ENCODE results near the gene PLCE1. TPM values are rescaled to one million over a fixed set of nuclear protein-coding genes. Genes with fewer than 3 reads are reported as not detected.
"Not testable (repeated sequence)": the region's sequence is repeated elsewhere in the genome, so short reads cannot be mapped to it uniquely, and the experiment has no call there.

The PLCE1 gene
- total RNA-seq, 2 donors from 2014 or later: 42.4 to 45.5 TPM

GRCh38 chr10:93965911-93966310, 27.8 kb upstream of the PLCE1 start:
- Histone ChIP-seq H3K27ac (no peak overlapping the region), H3K4me1 (no peaks in the 10 kb centered on the region), H3K36me3 (no peaks in the 10 kb centered on the region), H3K9me3 (no peaks in the 10 kb centered on the region), H3K4me3 (no peak overlapping the region), H3K27me3 (no peaks in the 10 kb centered on the region), H3K9ac (ENCODE audit: low read depth in 2 of 2, low read length in 2 of 2) (no peak overlapping the region)
- DNase-seq: no peak
- intact Hi-C loops (cut with DNase I): no loop called here
- TF ChIP-seq, protein P1, sequence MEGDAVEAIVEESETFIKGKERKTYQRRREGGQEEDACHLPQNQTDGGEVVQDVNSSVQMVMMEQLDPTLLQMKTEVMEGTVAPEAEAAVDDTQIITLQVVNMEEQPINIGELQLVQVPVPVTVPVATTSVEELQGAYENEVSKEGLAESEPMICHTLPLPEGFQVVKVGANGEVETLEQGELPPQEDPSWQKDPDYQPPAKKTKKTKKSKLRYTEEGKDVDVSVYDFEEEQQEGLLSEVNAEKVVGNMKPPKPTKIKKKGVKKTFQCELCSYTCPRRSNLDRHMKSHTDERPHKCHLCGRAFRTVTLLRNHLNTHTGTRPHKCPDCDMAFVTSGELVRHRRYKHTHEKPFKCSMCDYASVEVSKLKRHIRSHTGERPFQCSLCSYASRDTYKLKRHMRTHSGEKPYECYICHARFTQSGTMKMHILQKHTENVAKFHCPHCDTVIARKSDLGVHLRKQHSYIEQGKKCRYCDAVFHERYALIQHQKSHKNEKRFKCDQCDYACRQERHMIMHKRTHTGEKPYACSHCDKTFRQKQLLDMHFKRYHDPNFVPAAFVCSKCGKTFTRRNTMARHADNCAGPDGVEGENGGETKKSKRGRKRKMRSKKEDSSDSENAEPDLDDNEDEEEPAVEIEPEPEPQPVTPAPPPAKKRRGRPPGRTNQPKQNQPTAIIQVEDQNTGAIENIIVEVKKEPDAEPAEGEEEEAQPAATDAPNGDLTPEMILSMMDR (IDR thresholded peaks at IDR 0.05): no peak

DNA sequence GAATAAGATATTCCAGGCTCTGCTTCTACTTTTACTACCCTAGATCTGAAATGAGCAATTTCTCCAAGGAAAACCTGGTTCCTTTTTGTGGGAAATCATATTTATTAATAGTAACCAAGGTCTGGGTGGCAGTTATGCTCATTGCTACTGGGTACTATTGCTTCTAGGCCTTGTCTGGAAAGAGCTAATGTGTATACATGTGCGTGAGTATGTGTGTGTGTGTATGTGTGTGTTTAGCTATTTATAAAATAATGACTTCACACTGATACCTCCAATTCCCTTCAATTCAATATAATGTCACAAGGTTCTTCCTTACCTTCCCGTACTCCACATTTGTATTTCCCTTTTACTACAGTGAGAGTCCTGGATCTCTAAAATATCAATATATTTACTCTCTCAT, 26.0 kb upstream of the PLCE1 start:
- no peak overlapping the region for H3K9ac ChIP-seq (ENCODE audit: low read depth in 2 of 2, low read length in 2 of 2)
- no peaks in the 10 kb centered on the region for H3K36me3 ChIP-seq
- intact Hi-C loops (cut with DNase I): no loop called here
- H3K9me3 ChIP-seq: no peaks in the 10 kb centered on the region
- no peak for DNase-seq
- no peaks in the 10 kb centered on the region for H3K27me3 ChIP-seq
- H3K27ac ChIP-seq: no peak overlapping the region
- H3K4me1 ChIP-seq: no peaks in the 10 kb centered on the region
- TF ChIP-seq, protein P1 (IDR thresholded peaks at IDR 0.05): no peak
- no peak overlapping the region for H3K4me3 ChIP-seq

DNA sequence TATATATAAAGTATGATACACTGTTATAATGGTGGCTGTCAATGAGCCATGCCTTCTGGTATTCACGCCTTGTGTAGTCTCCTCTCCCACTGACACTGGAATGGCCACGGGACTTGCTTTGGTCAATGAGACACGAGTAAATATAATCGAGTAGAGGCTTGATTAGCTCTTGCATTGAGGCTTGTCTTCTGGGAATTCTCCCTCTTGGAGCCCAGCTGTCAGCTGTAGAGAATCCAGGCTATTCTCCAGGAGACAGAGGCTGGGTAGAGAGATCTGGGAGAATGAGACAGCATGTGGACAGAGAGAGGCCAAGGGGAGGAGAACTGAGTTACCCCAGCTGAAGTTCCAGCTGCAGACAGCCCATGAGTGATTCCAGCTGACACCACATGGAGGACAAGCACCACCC, 25.2 kb upstream of the PLCE1 start:
- no peaks in the 10 kb centered on the region for H3K9me3 ChIP-seq
- H3K4me3 ChIP-seq: no peak overlapping the region
- no peaks in the 10 kb centered on the region for H3K27me3 ChIP-seq
- H3K9ac ChIP-seq (ENCODE audit: low read depth in 2 of 2, low read length in 2 of 2): no peak overlapping the region
- no peaks in the 10 kb centered on the region for H3K36me3 ChIP-seq
- TF ChIP-seq, protein P1 (IDR thresholded peaks at IDR 0.05): no peak
- intact Hi-C loops (cut with DNase I): no loop called here
- H3K4me1 ChIP-seq: no peaks in the 10 kb centered on the region
- DNase-seq: no peak
- no peak overlapping the region for H3K27ac ChIP-seq

GRCh38 chr10:93970433-93971010, 23.2 kb upstream of the PLCE1 start:
- H3K9ac ChIP-seq (ENCODE audit: low read depth in 2 of 2, low read length in 2 of 2); H3K27me3 ChIP-seq; DNase-seq; H3K9me3 ChIP-seq; H3K4me3 ChIP-seq; H3K36me3 ChIP-seq; H3K4me1 ChIP-seq; intact Hi-C loops (cut with DNase I); H3K27ac ChIP-seq: not testable (repeated sequence)

DNA sequence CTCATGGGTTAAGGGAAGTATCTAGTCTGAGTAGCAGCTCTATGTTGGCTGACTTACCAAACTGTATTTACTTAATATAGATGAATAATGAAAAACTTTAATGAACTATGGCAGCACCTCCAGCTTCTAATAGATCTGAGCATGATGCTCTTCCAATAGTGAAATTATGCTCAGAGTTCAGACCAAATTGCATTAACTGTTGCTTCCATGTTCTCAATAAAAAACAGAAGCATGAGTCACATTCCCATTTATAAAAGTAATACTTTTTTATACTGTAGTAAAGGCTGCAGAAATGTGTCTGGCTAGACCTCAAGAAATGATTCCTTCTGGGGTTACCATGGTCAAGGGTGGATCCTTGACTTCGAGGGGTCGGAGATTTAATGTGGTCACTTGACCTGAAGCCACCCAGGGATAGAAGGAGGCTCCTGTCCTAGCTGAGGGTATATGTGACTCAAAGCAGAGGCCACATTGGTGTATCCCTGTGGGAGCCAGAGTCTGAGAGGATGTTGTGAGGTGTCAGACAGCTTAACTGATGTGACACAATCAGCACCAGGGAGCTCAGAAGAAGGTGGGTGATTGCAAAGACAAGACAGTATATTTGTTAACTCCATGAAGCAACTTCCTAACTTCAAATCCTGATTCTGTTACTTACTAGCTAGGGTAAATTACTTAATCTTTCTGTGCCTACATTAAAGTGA, 19.8 kb upstream of the PLCE1 start:
- Histone ChIP-seq H3K4me1 (no peaks in the 10 kb centered on the region), H3K36me3 (no peaks in the 10 kb centered on the region), H3K9me3 (no peaks in the 10 kb centered on the region), H3K27me3 (no peaks in the 10 kb centered on the region), H3K4me3 (no peak overlapping the region), H3K27ac (no peak overlapping the region), H3K9ac (ENCODE audit: low read depth in 2 of 2, low read length in 2 of 2) (no peak overlapping the region)
- DNase-seq: no peak
- intact Hi-C loops (cut with DNase I): no loop called here
- TF ChIP-seq, protein P1 (IDR thresholded peaks at IDR 0.05): no peak

- H3K9ac ChIP-seq (ENCODE audit: low read depth in 2 of 2, low read length in 2 of 2): no peak overlapping the region
- intact Hi-C loops (cut with DNase I): no loop called here
- no peaks in the 10 kb centered on the region for H3K36me3 ChIP-seq
- DNase-seq: no peak
- H3K27ac ChIP-seq: no peak overlapping the region
- TF ChIP-seq, protein P1 (IDR thresholded peaks at IDR 0.05): no peak
- no peaks in the 10 kb centered on the region for H3K4me1 ChIP-seq
- H3K9me3 ChIP-seq: no peaks in the 10 kb centered on the region
- H3K27me3 ChIP-seq: no peaks in the 10 kb centered on the region
- H3K4me3 ChIP-seq: no peak overlapping the region
These were observed 16.3 kb upstream of the PLCE1 start for GRCh38 chr10:93977442-93977841.
